ENCODE results near the gene ENO4.
A peak's percentile ranks its signal among the peaks of the same experiment; 100 is the strongest.

The ENO4 gene

DNA sequence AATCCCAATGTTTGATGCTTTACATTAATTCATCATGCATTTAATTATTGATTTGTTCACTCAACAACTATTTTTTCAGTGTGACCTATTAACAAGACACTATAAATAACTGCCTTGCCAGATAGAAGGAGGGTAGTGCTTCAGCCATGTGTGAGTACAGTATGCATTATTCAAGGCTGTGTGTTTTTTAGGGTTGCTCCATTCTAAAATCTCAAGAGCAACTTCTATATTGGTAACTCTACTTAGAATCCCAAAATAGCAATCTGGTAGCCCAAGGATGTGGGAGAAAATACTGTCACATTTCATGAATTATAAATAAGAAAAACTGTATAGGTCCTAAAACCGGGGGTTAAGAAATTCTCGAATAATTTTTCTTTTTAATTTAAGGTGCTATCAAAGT, 69.9 kb downstream of the ENO4 start:
- no peak for DNase-seq

DNA sequence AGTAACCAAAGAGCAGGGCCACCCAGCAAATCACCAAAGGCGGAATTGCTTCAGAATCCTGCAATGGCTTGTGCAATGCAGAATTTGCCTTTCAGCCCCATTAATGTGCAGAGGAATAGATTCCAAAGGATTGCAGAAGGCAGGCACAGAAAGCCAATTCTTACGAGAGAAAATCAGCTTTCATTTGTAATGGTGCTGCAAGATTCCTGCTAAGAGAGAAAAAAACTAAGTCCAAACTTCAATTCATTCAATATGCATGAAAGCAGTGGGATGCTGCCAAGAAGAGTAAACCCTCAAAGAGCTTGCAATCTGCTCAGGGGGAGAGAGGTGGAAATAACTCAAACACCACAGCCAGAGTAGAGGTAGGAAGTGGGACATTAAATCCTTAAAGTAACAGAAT, 70.4 kb downstream of the ENO4 start:
- no peak for DNase-seq

DNA sequence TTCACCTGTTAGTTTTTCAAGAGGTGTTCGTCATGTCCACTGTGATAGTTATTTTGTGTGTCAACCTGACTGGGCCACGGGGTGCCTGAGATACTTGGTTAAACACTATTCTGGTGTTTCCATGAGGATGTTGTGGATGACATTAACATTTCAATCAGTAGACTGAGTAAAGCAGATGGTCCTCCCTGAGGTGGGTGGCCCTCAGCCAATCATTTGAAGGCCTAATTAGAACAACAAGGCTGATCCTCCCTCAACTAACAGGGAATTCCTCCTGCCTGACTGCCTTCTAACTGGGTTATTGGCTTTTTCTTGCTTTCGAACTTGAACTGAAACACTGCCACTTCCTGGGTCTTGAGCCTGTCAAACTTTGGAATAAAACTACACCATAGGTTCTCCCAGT, 75.8 kb downstream of the ENO4 start:
- peak; percentile 11 to 27 for DNase-seq

GRCh38 chr10:116926426-116926825, 77.1 kb downstream of the ENO4 start:
- no peak for DNase-seq

DNA sequence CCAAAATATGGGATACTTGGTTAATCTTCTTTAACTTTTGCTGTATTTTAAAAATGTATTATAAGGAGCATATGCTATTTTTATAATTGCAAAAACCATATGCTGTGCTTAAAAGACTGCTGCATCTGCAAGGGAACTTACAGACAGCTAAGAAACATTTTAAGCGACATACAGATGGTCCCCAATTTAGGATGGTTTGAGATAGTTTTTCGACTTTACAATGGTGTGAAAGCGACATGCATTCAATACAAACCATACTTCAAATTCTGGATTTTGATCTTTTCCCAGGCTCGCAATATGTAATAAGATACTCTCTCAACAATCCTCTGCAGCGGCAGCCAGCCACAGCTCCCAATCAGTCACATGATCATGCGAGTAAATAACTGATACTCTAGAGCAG, 82.5 kb downstream of the ENO4 start:
- DNase-seq: no peak
